Kidney (tissue), 14 donors: ENCODE data around the gene LINGO4. TPM values are rescaled to one million over a fixed set of nuclear protein-coding genes. Genes with fewer than 3 reads are reported as not detected.

ENCODE experiments used
- DNase-seq, 5 donors: peaks; one replicate each; pipeline ENCODE4 v3.0.0-alpha.2; 2013 to 2020
- FAIRE-seq: peaks from 2 replicates; lab custom pipeline; 2012; peaks lifted over from hg19 to GRCh38; lab: Jason Lieb, UNC
- H3K27ac ChIP-seq, 2 donors: one replicate each; pipeline ENCODE4 v1.7.0; 2013; ENCODE audit warnings: low read depth in 2 of 2, low read length in 2 of 2, inconsistent platforms in 1 of 2
- H3K27me3 ChIP-seq: one replicate; pipeline ENCODE4 v1.7.1; 2013; ENCODE audit warnings: low read length, inconsistent platforms; ENCODE audit not compliant: control insufficient read depth, insufficient read depth
- H3K36me3 ChIP-seq, 3 donors: one replicate each; pipeline versions ENCODE4 v1.7.0 to v1.7.1; 2013; ENCODE audit warnings: low read length in 3 of 3, control low read depth in 1 of 3, inconsistent platforms in 1 of 3; ENCODE audit not compliant: insufficient read depth in 3 of 3, control insufficient read depth in 2 of 3
- H3K4me1 ChIP-seq, 3 donors: one replicate each; pipeline versions ENCODE4 v1.7.0 to v1.7.1; 2013; ENCODE audit warnings: low read length in 3 of 3, inconsistent platforms in 1 of 3, low read depth in 1 of 3; ENCODE audit not compliant: control insufficient read depth in 2 of 3, insufficient read depth in 2 of 3
- H3K4me3 ChIP-seq, 3 donors: one replicate each; pipeline versions ENCODE4 v1.7.0 to v1.8.1; 2013; ENCODE audit warnings: low read length in 3 of 3, control low read depth in 1 of 3, inconsistent platforms in 1 of 3
- H3K9ac ChIP-seq, 3 donors: one replicate each; pipeline versions ENCODE4 v1.7.0 to v1.7.1; 2013; ENCODE audit warnings: low read length in 3 of 3, control low read depth in 1 of 3, inconsistent platforms in 1 of 3
- H3K9me3 ChIP-seq, 3 donors: one replicate each; pipeline versions ENCODE4 v1.7.0 to v1.7.1; 2013; ENCODE audit warnings: low read length in 3 of 3, control low read depth in 1 of 3, inconsistent platforms in 1 of 3; ENCODE audit not compliant: control insufficient read depth in 2 of 3, insufficient read depth in 1 of 3
- CTCF ChIP-seq: IDR thresholded peaks from 3 replicates; pipeline ENCODE4 v1.5.1; 2012; ENCODE audit warnings: mild to moderate bottlenecking, moderate library complexity, borderline replicate concordance; ENCODE audit not compliant: insufficient read depth; ENCODE audit errors: extremely low read depth
- intact Hi-C: fragments of 100-400 bp; cut with DNase I; formaldehyde crosslinking; loops from one replicate; pipeline ENCODE4 v1.11.1; 2022
- polyA plus RNA-seq: library from polyadenylated mRNA; stranded (reverse); fragments of 350-450 nt; fragmentation: Illumina TruSeq; extraction: RNeasy Lipid Tissue Mini Kit (QIAGEN cat#74804); gene quantifications from one replicate; pipeline ENCODE4 v1.2.3, GENCODE V29; 2014; ENCODE audit warnings: low read depth, low replicate concordance; ENCODE audit not compliant: insufficient read depth
- total RNA-seq: library from RNA; stranded (reverse); fragmentation: NEBNext Ultra II Directional; extraction: Animal tissue kit (Norgen Biotek cat#: 25700); gene quantifications from one replicate; pipeline ENCODE4 v1.2.1, GENCODE V29; 2021
- donor health status: control.
- donor health status: control.
- donor health status: control.
- donor health status: control.
- donor health status: control.
- donor health status: DM: yes; HTN: yes; CAD: no.
- donor health status: Normal renal cell carcinoma (clear cell type).

Gene LINGO4
- total and polyA plus RNA-seq, 2 donors from 2014 or later, result 0.32 to 0.41 TPM

- no peaks in the 10 kb centered on the region for H3K27me3 ChIP-seq
- DNase-seq (peak in 1 of 5 donors; percentile 16), FAIRE-seq (no peak)
- no peaks in the 10 kb centered on the region for H3K36me3 ChIP-seq
- no peak for TF ChIP-seq CTCF
- H3K4me3 ChIP-seq, result no peak overlapping the region
- H3K9ac ChIP-seq, result no peak overlapping the region
- intact Hi-C loops, result no loop called here
- no peaks in the 10 kb centered on the region for H3K4me1 ChIP-seq
- H3K9me3 ChIP-seq, result no peaks in the 10 kb centered on the region
- H3K27ac ChIP-seq, result no peak overlapping the region
Measured at GRCh38 chr1:151852733-151853132, 47.5 kb upstream of the LINGO4 start.

GRCh38 chr1:151851886-151852285 is 46.7 kb upstream of the LINGO4 start:
- Histone ChIP-seq H3K4me1 (no peaks in the 10 kb centered on the region), H3K9ac (no peak overlapping the region), H3K27me3 (no peaks in the 10 kb centered on the region), H3K4me3 (no peak overlapping the region), H3K36me3 (no peaks in the 10 kb centered on the region), H3K27ac (no peak overlapping the region), H3K9me3 (no peaks in the 10 kb centered on the region)
- intact Hi-C loops, result no loop called here
- DNase-seq (peak in 1 of 5 donors; percentile 21), FAIRE-seq (no peak)
- TF ChIP-seq CTCF, result no peak

- TF ChIP-seq CTCF, result no peak
- H3K4me3 ChIP-seq, result no peak overlapping the region
- no peaks in the 10 kb centered on the region for H3K4me1 ChIP-seq
- H3K9me3 ChIP-seq, result no peaks in the 10 kb centered on the region
- DNase-seq (no peak), FAIRE-seq (no peak)
- no peak overlapping the region for H3K9ac ChIP-seq
- no peaks in the 10 kb centered on the region for H3K36me3 ChIP-seq
- no peak overlapping the region for H3K27ac ChIP-seq
- H3K27me3 ChIP-seq, result no peaks in the 10 kb centered on the region
- intact Hi-C loops, result no loop called here
Measured at GRCh38 chr1:151849871-151850270, 44.7 kb upstream of the LINGO4 start.

GRCh38 chr1:151849126-151849525 is 43.9 kb upstream of the LINGO4 start:
- no peak for DNase-seq
- FAIRE-seq, result no peak
- H3K9ac ChIP-seq, result no peak overlapping the region
- no peak overlapping the region for H3K27ac ChIP-seq
- H3K27me3 ChIP-seq, result no peaks in the 10 kb centered on the region
- H3K36me3 ChIP-seq, result no peaks in the 10 kb centered on the region
- no peak overlapping the region for H3K4me3 ChIP-seq
- no peak for TF ChIP-seq CTCF
- intact Hi-C loops, result no loop called here
- H3K9me3 ChIP-seq, result no peaks in the 10 kb centered on the region
- no peaks in the 10 kb centered on the region for H3K4me1 ChIP-seq
